A673 (cell line): ENCODE measurements around the gene ANK3. TPM values are rescaled to one million over a fixed set of nuclear protein-coding genes. Genes with fewer than 3 reads are reported as not detected.

Source experiments
- BruUV-seq: library from RNA; stranded (reverse); fragments of 400-500 nt; replicated peaks from 2 replicates; lab custom pipeline; 2021; lab: Mats Ljungman, UMichigan
- CTCF ChIA-PET: fragments of 300-600 bp; sonication (Branson Sonifier 250); formaldehyde crosslinking; loops from one replicate; lab custom pipeline; 2022; ENCODE audit warnings: antibody characterized with exemption; lab: Charles Lee
- POLR2A ChIA-PET: fragments of 300-600 bp; sonication (Branson Sonifier 250); formaldehyde crosslinking; loops from one replicate; lab custom pipeline; 2022; ENCODE audit warnings: antibody characterized with exemption; ENCODE audit not compliant: low non-redundant PET; lab: Charles Lee
- DNase-seq: peaks from one replicate; pipeline ENCODE4 v3.0.0-alpha.2; 2015; ENCODE audit warnings: low spot score
- H3K27ac ChIP-seq: fragments of 200-600 bp; sonication (generic); 2 replicates; pipeline ENCODE4 v1.5.1; 2016; ENCODE audit warnings: mixed run types, low read depth, mild to moderate bottlenecking, mixed read lengths, antibody characterized with exemption, low read length; ENCODE audit not compliant: poor library complexity, severe bottlenecking
- H3K27me3 ChIP-seq: fragments of 200-600 bp; sonication (generic); replicated peaks from 2 replicates; pipeline ENCODE4 v1.6.1; 2017; ENCODE audit warnings: mixed run types, low read depth, mild to moderate bottlenecking, mixed read lengths, antibody characterized with exemption, low read length; ENCODE audit not compliant: insufficient read depth, poor library complexity
- H3K36me3 ChIP-seq: fragments of 200-600 bp; sonication (generic); 2 replicates; pipeline ENCODE4 v1.6.1; 2016; ENCODE audit warnings: mixed run types, mild to moderate bottlenecking, mixed read lengths, antibody characterized with exemption, low read length; ENCODE audit not compliant: insufficient read depth, poor library complexity, severe bottlenecking
- H3K4me1 ChIP-seq: fragments of 200-600 bp; sonication (generic); 2 replicates; pipeline ENCODE4 v1.6.1; 2017; ENCODE audit warnings: mixed run types, mild to moderate bottlenecking, mixed read lengths, antibody characterized with exemption, low read length; ENCODE audit not compliant: insufficient read depth, poor library complexity, severe bottlenecking
- H3K4me3 ChIP-seq: fragments of 200-600 bp; sonication (generic); 2 replicates; pipeline ENCODE4 v1.5.1; 2016; ENCODE audit warnings: low read depth, mixed run types, mild to moderate bottlenecking, mixed read lengths, low read length; ENCODE audit not compliant: poor library complexity, severe bottlenecking
- H3K9me3 ChIP-seq: fragments of 200-600 bp; sonication (generic); 2 replicates; pipeline ENCODE4 v1.6.1; 2016; ENCODE audit warnings: mixed run types, low read depth, mild to moderate bottlenecking, mixed read lengths, antibody characterized with exemption, low read length; ENCODE audit not compliant: poor library complexity, severe bottlenecking
- CTCF ChIP-seq: fragments of 300-800, 200-600 bp; sonication (generic); conservative IDR thresholded peaks from 2 replicates; pipeline ENCODE4 v1.5.1; 2017; ENCODE audit warnings: low read depth, mild to moderate bottlenecking, antibody characterized with exemption, low read length, moderate library complexity, mixed read lengths
- EZH2 ChIP-seq: fragments of 200-600 bp; sonication (generic); IDR thresholded peaks from 2 replicates; pipeline ENCODE4 v1.6.1; 2017; ENCODE audit warnings: borderline replicate concordance, low read depth, mild to moderate bottlenecking, mixed read lengths, antibody characterized with exemption, low read length; ENCODE audit not compliant: poor library complexity, severe bottlenecking
- intact Hi-C: fragments of 100-400 bp; cut with micrococcal nuclease; formaldehyde crosslinking; loops from one replicate; pipeline ENCODE4 v1.10.0; 2022; ENCODE audit not compliant: unreplicated experiment
- total RNA-seq: library from RNA; stranded (reverse); gene quantifications from 2 replicates; pipeline ENCODE4 v1.2.3, GENCODE V29; 2021

The ANK3 gene
- total RNA-seq, 1 experiment from 2014 or later: 13.5 TPM

- TF ChIP-seq CTCF (no peak), EZH2 (no peak)
- Histone ChIP-seq H3K9me3 (no peaks in the 10 kb centered on the region), H3K4me1 (no peaks in the 10 kb centered on the region), H3K27me3 (peaks cover 21% of the 10 kb centered on the region), H3K36me3 (no peaks in the 10 kb centered on the region), H3K4me3 (no peak overlapping the region), H3K27ac (no peak overlapping the region)
- intact Hi-C loops: no loop called here
- CTCF ChIA-PET: no interaction called here
- DNase-seq: no peak
- POLR2A ChIA-PET: no interaction called here
- no TSS peak for BruUV-seq
Measured at GRCh38 chr10:60009710-60010383, 379.8 kb downstream of the ANK3 start.

GRCh38 chr10:60009276-60009675 is 380.4 kb downstream of the ANK3 start:
- Histone ChIP-seq H3K27me3 (peaks cover 21% of the 10 kb centered on the region), H3K4me1 (no peaks in the 10 kb centered on the region), H3K9me3 (no peaks in the 10 kb centered on the region), H3K27ac (no peak overlapping the region), H3K36me3 (no peaks in the 10 kb centered on the region), H3K4me3 (no peak overlapping the region)
- no peak for TF ChIP-seq CTCF
- TF ChIP-seq EZH2: no peak
- intact Hi-C loops: no loop called here
- ChIA-PET CTCF (interaction anchor here (0.7 kb wide), 1 partner anchor 429 kb away, joined by 4 read pairs; no protein-coding TSS in a partner anchor), POLR2A (no interaction called here)
- no peak for DNase-seq
- no TSS peak for BruUV-seq

- peaks cover 21% of the 10 kb centered on the region for H3K27me3 ChIP-seq
- H3K9me3 ChIP-seq: no peaks in the 10 kb centered on the region
- intact Hi-C loops: no loop called here
- no peak for TF ChIP-seq CTCF
- TF ChIP-seq EZH2: no peak
- no peak for DNase-seq
- CTCF ChIA-PET: interaction anchor here (0.7 kb wide), 1 partner anchor 429 kb away, joined by 4 read pairs; no protein-coding TSS in a partner anchor
- H3K36me3 ChIP-seq: no peaks in the 10 kb centered on the region
- no peak overlapping the region for H3K27ac ChIP-seq
- POLR2A ChIA-PET: no interaction called here
- H3K4me1 ChIP-seq: no peaks in the 10 kb centered on the region
- BruUV-seq: no TSS peak
- no peak overlapping the region for H3K4me3 ChIP-seq
Measured at GRCh38 chr10:60008816-60009215, 380.9 kb downstream of the ANK3 start.
